Measurements from ENCODE around the gene VWA5B1. TPM values are rescaled to one million over a fixed set of nuclear protein-coding genes. Genes with fewer than 3 reads are reported as not detected.

VWA5B1 gene
- total and polyA plus RNA-seq, 2 donors: 0.51 to 0.58 TPM

GRCh38 chr1:20351911-20352701, 61.4 kb downstream of the VWA5B1 start:
- 73% methylated on average over 9 of the region's 9 CpGs for WGBS
- H3K27ac ChIP-seq (ENCODE audit: low read depth): no peak overlapping the region
- no peak for DNase-seq (ENCODE audit: extremely low spot score)

GRCh38 chr1:20353836-20354235, 63.2 kb downstream of the VWA5B1 start:
- Histone ChIP-seq H3K27ac (ENCODE audit: low read depth) (no peak overlapping the region), H3K36me3 (ENCODE audit: insufficient read depth) (no peaks in the 10 kb centered on the region), H3K4me1 (ENCODE audit: insufficient read depth) (no peaks in the 10 kb centered on the region), H3K4me3 (ENCODE audit: low read depth, low read length) (no peak overlapping the region)
- 92% methylated on average over 17 of the region's 17 CpGs for WGBS
- no peak for DNase-seq (ENCODE audit: extremely low spot score)

More at GRCh38 chr1:20351911-20352701, 61.4 kb downstream of the VWA5B1 start:
- Histone ChIP-seq H3K4me3 (ENCODE audit: low read depth, low read length) (no peak overlapping the region), H3K36me3 (ENCODE audit: insufficient read depth) (no peaks in the 10 kb centered on the region), H3K4me1 (ENCODE audit: insufficient read depth) (no peaks in the 10 kb centered on the region)

- no peak overlapping the region for H3K4me3 ChIP-seq (ENCODE audit: low read depth, low read length)
- H3K27ac ChIP-seq (ENCODE audit: low read depth): no peak overlapping the region
- DNase-seq (ENCODE audit: extremely low spot score): no peak
- H3K36me3 ChIP-seq (ENCODE audit: insufficient read depth): no peaks in the 10 kb centered on the region
- WGBS: 89% methylated on average over 4 of the region's 4 CpGs
- no peaks in the 10 kb centered on the region for H3K4me1 ChIP-seq (ENCODE audit: insufficient read depth)
These were observed 63.9 kb downstream of the VWA5B1 start for GRCh38 chr1:20354610-20355009.

- Histone ChIP-seq H3K4me1 (ENCODE audit: insufficient read depth) (no peaks in the 10 kb centered on the region), H3K27ac (ENCODE audit: low read depth) (peak overlapping the region; percentile 29), H3K4me3 (ENCODE audit: low read depth, low read length) (no peak overlapping the region), H3K36me3 (ENCODE audit: insufficient read depth) (no peaks in the 10 kb centered on the region)
- DNase-seq (ENCODE audit: extremely low spot score): no peak
- 78% methylated on average over 14 of the region's 14 CpGs for WGBS
These were observed 64.6 kb downstream of the VWA5B1 start for GRCh38 chr1:20355101-20355827.

GRCh38 chr1:20355828-20356735, 65.4 kb downstream of the VWA5B1 start:
- Histone ChIP-seq H3K27ac (ENCODE audit: low read depth) (peak overlapping the region; percentile 29), H3K36me3 (ENCODE audit: insufficient read depth) (no peaks in the 10 kb centered on the region), H3K4me1 (ENCODE audit: insufficient read depth) (no peaks in the 10 kb centered on the region), H3K4me3 (ENCODE audit: low read depth, low read length) (no peak overlapping the region)
- DNase-seq (ENCODE audit: extremely low spot score): no peak
- WGBS: 81% methylated on average over 9 of the region's 9 CpGs

GRCh38 chr1:20356850-20357459, 66.3 kb downstream of the VWA5B1 start:
- Histone ChIP-seq H3K4me1 (ENCODE audit: insufficient read depth) (no peaks in the 10 kb centered on the region), H3K4me3 (ENCODE audit: low read depth, low read length) (no peak overlapping the region), H3K27ac (ENCODE audit: low read depth) (no peak overlapping the region), H3K36me3 (ENCODE audit: insufficient read depth) (no peaks in the 10 kb centered on the region)
- no peak for DNase-seq (ENCODE audit: extremely low spot score)
- 85% methylated on average over 8 of the region's 8 CpGs for WGBS

GRCh38 chr1:20357796-20358195, 67.1 kb downstream of the VWA5B1 start:
- Histone ChIP-seq H3K4me1 (ENCODE audit: insufficient read depth) (no peaks in the 10 kb centered on the region), H3K4me3 (ENCODE audit: low read depth, low read length) (no peak overlapping the region)
- 89% methylated on average over 8 of the region's 8 CpGs for WGBS

GRCh38 chr1:20358761-20359263, 68.1 kb downstream of the VWA5B1 start:
- H3K4me1 ChIP-seq (ENCODE audit: insufficient read depth): no peaks in the 10 kb centered on the region
- H3K36me3 ChIP-seq (ENCODE audit: insufficient read depth): no peaks in the 10 kb centered on the region
- WGBS: 14% methylated on average over 12 of the region's 12 CpGs
- H3K4me3 ChIP-seq (ENCODE audit: low read depth, low read length): no peak overlapping the region
- no peak overlapping the region for H3K27ac ChIP-seq (ENCODE audit: low read depth)
- DNase-seq (ENCODE audit: extremely low spot score): no peak

More at GRCh38 chr1:20357796-20358195, 67.1 kb downstream of the VWA5B1 start:
- DNase-seq (ENCODE audit: extremely low spot score): no peak
- no peak overlapping the region for H3K27ac ChIP-seq (ENCODE audit: low read depth)
- H3K36me3 ChIP-seq (ENCODE audit: insufficient read depth): no peaks in the 10 kb centered on the region

GRCh38 chr1:20359451-20360330, 69.0 kb downstream of the VWA5B1 start:
- Histone ChIP-seq H3K27ac (ENCODE audit: low read depth) (no peak overlapping the region), H3K4me1 (ENCODE audit: insufficient read depth) (no peaks in the 10 kb centered on the region), H3K36me3 (ENCODE audit: insufficient read depth) (no peaks in the 10 kb centered on the region), H3K4me3 (ENCODE audit: low read depth, low read length) (no peak overlapping the region)
- WGBS: 72% methylated on average over 15 of the region's 15 CpGs
- no peak for DNase-seq (ENCODE audit: extremely low spot score)

- Histone ChIP-seq H3K36me3 (ENCODE audit: insufficient read depth) (no peaks in the 10 kb centered on the region), H3K4me3 (ENCODE audit: low read depth, low read length) (no peak overlapping the region), H3K27ac (ENCODE audit: low read depth) (no peak overlapping the region), H3K4me1 (ENCODE audit: insufficient read depth) (no peaks in the 10 kb centered on the region)
- 66% methylated on average over 7 of the region's 7 CpGs for WGBS
- DNase-seq (ENCODE audit: extremely low spot score): no peak
These were observed 70.7 kb downstream of the VWA5B1 start for GRCh38 chr1:20361401-20361800.

GRCh38 chr1:20361805-20362381, 71.2 kb downstream of the VWA5B1 start:
- no peaks in the 10 kb centered on the region for H3K36me3 ChIP-seq (ENCODE audit: insufficient read depth)
- H3K4me3 ChIP-seq (ENCODE audit: low read depth, low read length): no peak overlapping the region
- no peaks in the 10 kb centered on the region for H3K4me1 ChIP-seq (ENCODE audit: insufficient read depth)
- DNase-seq (ENCODE audit: extremely low spot score): no peak
- no peak overlapping the region for H3K27ac ChIP-seq (ENCODE audit: low read depth)
- 15% methylated on average over 8 of the region's 8 CpGs for WGBS

GRCh38 chr1:20362856-20363255, 72.2 kb downstream of the VWA5B1 start:
- WGBS: 96% methylated on average over 2 of the region's 2 CpGs
- H3K27ac ChIP-seq (ENCODE audit: low read depth): no peak overlapping the region
- no peaks in the 10 kb centered on the region for H3K36me3 ChIP-seq (ENCODE audit: insufficient read depth)
- H3K4me3 ChIP-seq (ENCODE audit: low read depth, low read length): no peak overlapping the region
- H3K4me1 ChIP-seq (ENCODE audit: insufficient read depth): no peaks in the 10 kb centered on the region
- DNase-seq (ENCODE audit: extremely low spot score): no peak

Data from urinary bladder (tissue), 4 donors.